Astrocyte (in vitro differentiated cells and primary cell): ENCODE data around the gene CTSF. TPM values are rescaled to one million over a fixed set of nuclear protein-coding genes. Genes with fewer than 3 reads are reported as not detected.

Source experiments
- DNase-seq: peaks from one replicate; pipeline ENCODE4 v3.0.0-alpha.2; 2010; ENCODE audit warnings: low read depth
- FAIRE-seq: peaks from 2 replicates; lab custom pipeline; 2011; peaks lifted over from hg19 to GRCh38; lab: Jason Lieb, UNC
- H2AFZ ChIP-seq: 2 replicates; pipeline ENCODE4 v1.6.0; 2012; ENCODE audit warnings: low read depth, low read length, inconsistent platforms
- H3K27ac ChIP-seq: 2 replicates; pipeline ENCODE4 v1.5.1; 2011; ENCODE audit warnings: low read depth, low read length, inconsistent platforms
- H3K27me3 ChIP-seq: 2 replicates; pipeline ENCODE4 v1.6.0; 2011; ENCODE audit warnings: low read length, inconsistent platforms; ENCODE audit not compliant: insufficient read depth
- H3K36me3 ChIP-seq: 2 replicates; pipeline ENCODE4 v1.5.1; 2011; ENCODE audit warnings: low read length, inconsistent platforms; ENCODE audit not compliant: insufficient read depth
- H3K4me1 ChIP-seq: 2 replicates; pipeline ENCODE4 v1.5.1; 2011; ENCODE audit warnings: low read length, inconsistent platforms; ENCODE audit not compliant: insufficient read depth
- H3K4me2 ChIP-seq: 2 replicates; pipeline ENCODE4 v1.6.0; 2012; ENCODE audit warnings: low read length, inconsistent platforms
- H3K4me3 ChIP-seq: 2 replicates; pipeline ENCODE4 v1.5.1; 2011; ENCODE audit warnings: low read depth, mild to moderate bottlenecking, low read length, inconsistent platforms; ENCODE audit not compliant: insufficient read depth
- H3K79me2 ChIP-seq: 2 replicates; pipeline ENCODE4 v1.6.0; 2012; ENCODE audit warnings: mild to moderate bottlenecking, low read length, inconsistent platforms; ENCODE audit not compliant: insufficient read depth
- H3K9ac ChIP-seq: 2 replicates; pipeline ENCODE4 v1.6.0; 2012; ENCODE audit warnings: mild to moderate bottlenecking, low read length, inconsistent platforms
- H3K9me3 ChIP-seq: 2 replicates; pipeline ENCODE4 v1.5.1; 2012; ENCODE audit warnings: low read depth, mild to moderate bottlenecking, low read length, inconsistent platforms; ENCODE audit not compliant: insufficient read depth
- H4K20me1 ChIP-seq: 2 replicates; pipeline ENCODE4 v1.6.0; 2012; ENCODE audit warnings: low read length, inconsistent platforms; ENCODE audit not compliant: insufficient read depth
- H3K27ac Mint-ChIP-seq: one replicate; pipeline ENCODE4 v1.8.0; 2021; ENCODE audit warnings: mild to moderate bottlenecking, mixed read lengths; ENCODE audit not compliant: unreplicated experiment
- H3K27me3 Mint-ChIP-seq: one replicate; pipeline ENCODE4 v1.8.0; 2021; ENCODE audit warnings: low read depth, mixed read lengths; ENCODE audit not compliant: unreplicated experiment
- H3K36me3 Mint-ChIP-seq: one replicate; pipeline ENCODE4 v1.8.0; 2021; ENCODE audit warnings: low read depth, mixed read lengths; ENCODE audit not compliant: unreplicated experiment
- H3K4me1 Mint-ChIP-seq: one replicate; pipeline ENCODE4 v1.8.0; 2021; ENCODE audit warnings: low read depth, mixed read lengths; ENCODE audit not compliant: unreplicated experiment
- H3K4me3 Mint-ChIP-seq: one replicate; pipeline ENCODE4 v1.8.0; 2021; ENCODE audit warnings: mild to moderate bottlenecking, moderate library complexity, mixed read lengths; ENCODE audit not compliant: unreplicated experiment
- H3K9me3 Mint-ChIP-seq: one replicate; pipeline ENCODE4 v1.8.0; 2021; ENCODE audit warnings: mild to moderate bottlenecking, mixed read lengths; ENCODE audit not compliant: unreplicated experiment
- EZH2 ChIP-seq: IDR thresholded peaks from 2 replicates; pipeline ENCODE4 v1.6.1; 2012; ENCODE audit warnings: mild to moderate bottlenecking, low read length, inconsistent platforms; ENCODE audit not compliant: insufficient read depth
- total RNA-seq: library from RNA; stranded (reverse); gene quantifications from 2 replicates; pipeline ENCODE4 v1.2.1, GENCODE V29; 2021
- TF ChIP-seq, protein P1 (sequence below): IDR thresholded peaks from 2 replicates; pipeline ENCODE4 v1.5.1; 2011; ENCODE audit warnings: low read depth, mild to moderate bottlenecking, inconsistent platforms, low read length, moderate library complexity; ENCODE audit not compliant: insufficient read depth

CTSF gene
- total RNA-seq, 1 donor from 2014 or later, result 1.5 TPM

DNA sequence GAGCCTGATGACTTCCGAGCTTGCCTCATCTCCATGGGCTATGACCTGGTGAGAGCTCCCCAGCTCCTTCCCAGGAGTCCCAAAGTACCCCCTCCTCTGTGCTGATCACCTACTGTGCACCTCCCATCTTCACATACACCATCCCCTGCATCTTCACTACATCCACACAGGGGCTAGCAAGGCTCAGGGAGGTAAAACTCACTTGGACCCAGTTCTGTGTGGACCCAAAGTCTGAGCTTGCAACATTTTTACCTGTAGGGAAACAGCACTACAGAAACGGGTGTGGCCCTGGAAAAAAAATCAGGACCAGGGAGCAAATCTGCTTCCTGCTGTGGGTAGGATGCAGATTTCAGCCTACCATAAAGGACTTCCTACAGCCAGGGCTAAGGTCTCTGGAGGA, 6.1 kb downstream of the CTSF start:
- no peak for FAIRE-seq

DNA sequence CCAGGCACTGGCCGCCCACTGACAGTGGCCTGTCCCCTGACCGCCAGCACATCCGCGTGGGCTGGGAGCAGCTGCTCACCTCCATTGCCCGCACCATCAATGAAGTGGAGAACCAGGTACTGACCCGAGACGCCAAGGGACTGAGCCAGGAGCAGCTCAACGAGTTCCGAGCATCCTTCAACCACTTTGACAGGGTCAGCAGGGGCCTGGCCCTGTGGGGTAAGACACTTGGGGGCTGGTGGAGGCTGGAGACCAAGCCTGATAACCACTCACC, 6.5 kb downstream of the CTSF start:
- no peak for FAIRE-seq

More for the DNA sequence above, 6.1 kb downstream of the CTSF start:
- Mint-ChIP-seq H3K4me3 (no peak overlapping the region), H3K27me3 (peaks cover 29% of the 10 kb centered on the region), H3K36me3 (no peaks in the 10 kb centered on the region), H3K27ac (no peak overlapping the region), H3K9me3 (peaks cover 5% of the 10 kb centered on the region), H3K4me1 (peaks cover 5% of the 10 kb centered on the region)
- Histone ChIP-seq H3K27ac (no peak overlapping the region), H4K20me1 (no peaks in the 10 kb centered on the region), H3K9me3 (no peaks in the 10 kb centered on the region), H3K36me3 (no peaks in the 10 kb centered on the region), H3K4me2 (no peak overlapping the region), H3K79me2 (no peaks in the 10 kb centered on the region), H3K27me3 (peaks cover 2% of the 10 kb centered on the region), H3K9ac (no peak overlapping the region), H3K4me3 (no peak overlapping the region), H2AFZ (no peak overlapping the region), H3K4me1 (no peaks in the 10 kb centered on the region)
- DNase-seq, result no peak
- TF ChIP-seq, protein P1, sequence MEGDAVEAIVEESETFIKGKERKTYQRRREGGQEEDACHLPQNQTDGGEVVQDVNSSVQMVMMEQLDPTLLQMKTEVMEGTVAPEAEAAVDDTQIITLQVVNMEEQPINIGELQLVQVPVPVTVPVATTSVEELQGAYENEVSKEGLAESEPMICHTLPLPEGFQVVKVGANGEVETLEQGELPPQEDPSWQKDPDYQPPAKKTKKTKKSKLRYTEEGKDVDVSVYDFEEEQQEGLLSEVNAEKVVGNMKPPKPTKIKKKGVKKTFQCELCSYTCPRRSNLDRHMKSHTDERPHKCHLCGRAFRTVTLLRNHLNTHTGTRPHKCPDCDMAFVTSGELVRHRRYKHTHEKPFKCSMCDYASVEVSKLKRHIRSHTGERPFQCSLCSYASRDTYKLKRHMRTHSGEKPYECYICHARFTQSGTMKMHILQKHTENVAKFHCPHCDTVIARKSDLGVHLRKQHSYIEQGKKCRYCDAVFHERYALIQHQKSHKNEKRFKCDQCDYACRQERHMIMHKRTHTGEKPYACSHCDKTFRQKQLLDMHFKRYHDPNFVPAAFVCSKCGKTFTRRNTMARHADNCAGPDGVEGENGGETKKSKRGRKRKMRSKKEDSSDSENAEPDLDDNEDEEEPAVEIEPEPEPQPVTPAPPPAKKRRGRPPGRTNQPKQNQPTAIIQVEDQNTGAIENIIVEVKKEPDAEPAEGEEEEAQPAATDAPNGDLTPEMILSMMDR, result no peak
- TF ChIP-seq EZH2, result no peak

More for the DNA sequence above, 6.5 kb downstream of the CTSF start:
- no peaks in the 10 kb centered on the region for H4K20me1 ChIP-seq
- H3K9ac ChIP-seq, result no peak overlapping the region
- Mint-ChIP-seq H3K27me3 (peaks cover 29% of the 10 kb centered on the region), H3K36me3 (no peaks in the 10 kb centered on the region), H3K4me1 (peaks cover 5% of the 10 kb centered on the region), H3K27ac (no peak overlapping the region), H3K9me3 (peaks cover 5% of the 10 kb centered on the region), H3K4me3 (no peak overlapping the region)
- no peaks in the 10 kb centered on the region for H3K79me2 ChIP-seq
- no peak overlapping the region for H3K4me2 ChIP-seq
- H3K4me3 ChIP-seq, result no peak overlapping the region
- TF ChIP-seq EZH2, result no peak
- TF ChIP-seq, protein P1, result no peak
- H3K4me1 ChIP-seq, result no peaks in the 10 kb centered on the region
- H3K27me3 ChIP-seq, result peaks cover 2% of the 10 kb centered on the region
- DNase-seq, result no peak
- H3K9me3 ChIP-seq, result no peaks in the 10 kb centered on the region
- H3K27ac ChIP-seq, result no peak overlapping the region
- H3K36me3 ChIP-seq, result no peaks in the 10 kb centered on the region
- H2AFZ ChIP-seq, result no peak overlapping the region
